SU-DHL-6 (cell line): ENCODE results near the gene ADAMTS17.
"Not testable (repeated sequence)": the region's sequence is repeated elsewhere in the genome, so short reads cannot be mapped to it uniquely, and the experiment has no call there.

ENCODE experiments used
- H2AFZ ChIP-seq: fragments of 200-600 bp; sonication (generic); 2 replicates; pipeline ENCODE4 v1.6.1; 2014; ENCODE audit warnings: low read depth, mild to moderate bottlenecking, moderate library complexity, mixed read lengths, antibody characterized with exemption, low read length; ENCODE audit not compliant: severe bottlenecking
- H3F3A ChIP-seq: fragments of 200-600 bp; shearing (Covaris generic); 2 replicates; pipeline ENCODE4 v1.6.0; 2016; ENCODE audit warnings: antibody characterized with exemption, mild to moderate bottlenecking; ENCODE audit not compliant: insufficient read depth
- H3K27ac ChIP-seq: fragments of 200-600 bp; sonication (generic); 2 replicates; pipeline ENCODE4 v1.5.1; 2016; ENCODE audit warnings: low read depth, mild to moderate bottlenecking, low read length, moderate library complexity, mixed read lengths
- H3K27me3 ChIP-seq: fragments of 200-600 bp; sonication (generic), shearing (Covaris generic); 2 replicates; pipeline ENCODE4 v1.6.0; 2014; ENCODE audit warnings: mild to moderate bottlenecking, low read length
- H3K36me3 ChIP-seq: fragments of 200-600 bp; sonication (generic); 2 replicates; pipeline ENCODE4 v1.6.1; 2014; ENCODE audit warnings: mild to moderate bottlenecking, low read length, mixed read lengths
- H3K4me2 ChIP-seq: fragments of 300-600, 200-600 bp; shearing (Covaris generic), sonication (generic); 2 replicates; pipeline ENCODE4 v1.6.0; 2014; ENCODE audit warnings: low read length, low read depth, mild to moderate bottlenecking; ENCODE audit not compliant: poor library complexity, severe bottlenecking
- H3K4me3 ChIP-seq: fragments of 200-600 bp; sonication (generic); 2 replicates; pipeline ENCODE4 v1.5.1; 2014; ENCODE audit warnings: antibody characterized with exemption, low read length, mild to moderate bottlenecking, mixed read lengths; ENCODE audit not compliant: insufficient read depth, poor library complexity, severe bottlenecking
- H3K79me2 ChIP-seq: fragments of 200-600 bp; sonication (generic); 2 replicates; pipeline ENCODE4 v1.6.1; 2014; ENCODE audit warnings: mild to moderate bottlenecking, low read length, moderate library complexity; ENCODE audit not compliant: insufficient read depth
- H3K9ac ChIP-seq: fragments of 200-600 bp; sonication (generic); 2 replicates; pipeline ENCODE4 v1.7.0; 2014; ENCODE audit warnings: mild to moderate bottlenecking, low read length
- H3K9me2 ChIP-seq: fragments of 200-600 bp; sonication (generic); replicated peaks from 2 replicates; pipeline ENCODE4 v1.6.1; 2014; ENCODE audit warnings: low read length; ENCODE audit not compliant: insufficient read depth
- H3K9me3 ChIP-seq: fragments of 200-600 bp; sonication (generic); 2 replicates; pipeline ENCODE4 v1.6.1; 2014; ENCODE audit warnings: low read length, mixed read lengths; ENCODE audit not compliant: insufficient read depth
- H4K20me1 ChIP-seq: fragments of 200-600 bp; sonication (generic); 2 replicates; pipeline ENCODE4 v1.6.1; 2014; ENCODE audit warnings: low read depth, mild to moderate bottlenecking, antibody characterized with exemption, low read length, moderate library complexity, mixed read lengths
- EZH2phosphoT487 ChIP-seq: fragments of 200-600 bp; sonication (generic), shearing (Covaris generic); conservative IDR thresholded peaks from 2 replicates; pipeline ENCODE4 v1.6.1; 2018; ENCODE audit warnings: mild to moderate bottlenecking, antibody characterized with exemption, low read length, moderate library complexity, mixed read lengths
- TF ChIP-seq, protein P1 (sequence below): fragments of 200-600 bp; sonication (generic); IDR thresholded peaks from one replicate; pipeline ENCODE4 v1.5.1; 2017; ENCODE audit warnings: antibody characterized with exemption, mild to moderate bottlenecking, low read length, moderate library complexity; ENCODE audit not compliant: insufficient read depth, poor library complexity, severe bottlenecking

ADAMTS17 gene

DNA sequence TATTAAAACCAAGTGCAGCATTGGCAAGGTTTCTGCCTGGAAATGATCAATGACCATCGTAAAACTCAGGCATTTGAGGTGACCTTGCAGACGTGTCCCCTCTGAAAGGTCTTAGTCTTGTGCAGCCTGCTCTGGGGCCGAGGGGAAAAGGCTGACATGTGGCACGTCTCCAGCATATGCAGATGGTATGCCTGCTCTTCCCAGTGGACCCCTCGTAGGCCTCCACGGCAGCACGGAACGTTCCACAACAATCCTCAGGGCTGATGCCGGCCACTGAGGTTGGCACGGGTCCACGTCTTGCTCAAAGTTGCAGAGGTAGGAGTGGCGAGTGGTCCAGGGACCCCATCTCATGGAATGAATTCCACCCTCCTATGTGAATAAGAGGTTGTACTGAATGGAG, 361.0 kb downstream of the ADAMTS17 start:
- Histone ChIP-seq H3K9me3 (no peaks in the 10 kb centered on the region), H3F3A (no peaks in the 10 kb centered on the region), H3K36me3 (no peaks in the 10 kb centered on the region), H3K4me2 (no peak overlapping the region), H4K20me1 (no peaks in the 10 kb centered on the region), H3K27me3 (no peaks in the 10 kb centered on the region; the same call in 1 of the 2 replicates), H3K79me2 (no peaks in the 10 kb centered on the region), H3K9ac (no peak overlapping the region), H2AFZ (no peak overlapping the region), H3K9me2 (no peaks in the 10 kb centered on the region), H3K27ac (no peak overlapping the region), H3K4me3 (no peak overlapping the region)
- no peak for TF ChIP-seq EZH2phosphoT487
- TF ChIP-seq, protein P1, sequence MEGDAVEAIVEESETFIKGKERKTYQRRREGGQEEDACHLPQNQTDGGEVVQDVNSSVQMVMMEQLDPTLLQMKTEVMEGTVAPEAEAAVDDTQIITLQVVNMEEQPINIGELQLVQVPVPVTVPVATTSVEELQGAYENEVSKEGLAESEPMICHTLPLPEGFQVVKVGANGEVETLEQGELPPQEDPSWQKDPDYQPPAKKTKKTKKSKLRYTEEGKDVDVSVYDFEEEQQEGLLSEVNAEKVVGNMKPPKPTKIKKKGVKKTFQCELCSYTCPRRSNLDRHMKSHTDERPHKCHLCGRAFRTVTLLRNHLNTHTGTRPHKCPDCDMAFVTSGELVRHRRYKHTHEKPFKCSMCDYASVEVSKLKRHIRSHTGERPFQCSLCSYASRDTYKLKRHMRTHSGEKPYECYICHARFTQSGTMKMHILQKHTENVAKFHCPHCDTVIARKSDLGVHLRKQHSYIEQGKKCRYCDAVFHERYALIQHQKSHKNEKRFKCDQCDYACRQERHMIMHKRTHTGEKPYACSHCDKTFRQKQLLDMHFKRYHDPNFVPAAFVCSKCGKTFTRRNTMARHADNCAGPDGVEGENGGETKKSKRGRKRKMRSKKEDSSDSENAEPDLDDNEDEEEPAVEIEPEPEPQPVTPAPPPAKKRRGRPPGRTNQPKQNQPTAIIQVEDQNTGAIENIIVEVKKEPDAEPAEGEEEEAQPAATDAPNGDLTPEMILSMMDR: no peak

DNA sequence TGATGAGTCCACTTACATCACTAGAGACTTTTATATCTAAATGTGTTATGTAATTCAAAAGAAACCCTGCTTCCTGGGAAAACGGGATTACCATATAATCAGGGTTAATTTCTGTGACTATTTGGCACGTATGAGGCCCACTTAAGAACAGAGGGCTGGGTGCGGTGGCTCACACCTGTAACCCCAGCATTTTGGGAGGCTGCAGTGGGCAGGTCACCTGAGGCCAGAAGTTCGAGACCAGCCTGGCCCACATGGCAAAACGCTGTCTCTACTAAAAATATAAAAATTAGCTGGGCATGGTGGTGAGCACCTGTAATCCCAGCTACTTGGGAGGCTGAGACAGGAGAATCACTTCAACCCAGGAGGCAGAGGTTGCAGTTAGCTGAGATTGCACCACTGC, 361.9 kb downstream of the ADAMTS17 start:
- H3K4me3 ChIP-seq, H2AFZ ChIP-seq, H3F3A ChIP-seq, H3K27me3 ChIP-seq, H3K9ac ChIP-seq, H3K9me2 ChIP-seq, H3K79me2 ChIP-seq, H4K20me1 ChIP-seq, H3K36me3 ChIP-seq, H3K9me3 ChIP-seq, H3K27ac ChIP-seq, H3K4me2 ChIP-seq: not testable (repeated sequence)

GRCh38 chr15:99979371-99979770, 362.4 kb downstream of the ADAMTS17 start:
- no peak overlapping the region for H3K4me2 ChIP-seq

GRCh38 chr15:99978426-99978825, 363.3 kb downstream of the ADAMTS17 start:
- H4K20me1 ChIP-seq: no peaks in the 10 kb centered on the region
- no peak overlapping the region for H3K27ac ChIP-seq
- TF ChIP-seq, protein P1: no peak
- no peak for TF ChIP-seq EZH2phosphoT487
- no peak overlapping the region for H3K9ac ChIP-seq
- no peaks in the 10 kb centered on the region for H3K9me3 ChIP-seq
- H3K36me3 ChIP-seq: no peaks in the 10 kb centered on the region
- no peak overlapping the region for H2AFZ ChIP-seq
- no peaks in the 10 kb centered on the region; the same call in 1 of the 2 replicates for H3K27me3 ChIP-seq
- no peak overlapping the region for H3K4me2 ChIP-seq
- no peaks in the 10 kb centered on the region for H3K9me2 ChIP-seq
- H3K4me3 ChIP-seq: no peak overlapping the region
- no peaks in the 10 kb centered on the region for H3K79me2 ChIP-seq
- H3F3A ChIP-seq: no peaks in the 10 kb centered on the region

More at GRCh38 chr15:99979371-99979770, 362.4 kb downstream of the ADAMTS17 start:
- Histone ChIP-seq H3K9ac (no peak overlapping the region), H3K9me3 (no peaks in the 10 kb centered on the region), H4K20me1 (no peaks in the 10 kb centered on the region), H3K9me2 (no peaks in the 10 kb centered on the region), H3K4me3 (no peak overlapping the region), H3K27ac (no peak overlapping the region), H3K36me3 (no peaks in the 10 kb centered on the region), H3F3A (no peaks in the 10 kb centered on the region), H3K27me3 (no peaks in the 10 kb centered on the region; the same call in 1 of the 2 replicates), H2AFZ (no peak overlapping the region), H3K79me2 (no peaks in the 10 kb centered on the region)
- TF ChIP-seq, protein P1: no peak
- TF ChIP-seq EZH2phosphoT487: no peak
